KMS-11 (cell line): ENCODE results near the gene CACNG5.

Source experiments
- H2AFZ ChIP-seq: fragments of 200-600 bp; sonication (generic); 2 replicates; pipeline ENCODE4 v1.6.1; 2016; ENCODE audit warnings: antibody characterized with exemption, mixed run types, low read depth
- H3K27ac ChIP-seq: fragments of 200-600 bp; sonication (generic); 2 replicates; pipeline ENCODE4 v1.6.1; 2016; ENCODE audit warnings: mild to moderate bottlenecking, mixed run types
- H3K27me3 ChIP-seq: fragments of 200-600 bp; sonication (generic); 2 replicates; pipeline ENCODE4 v1.6.1; 2017; ENCODE audit warnings: mild to moderate bottlenecking, low read depth, mixed run types, moderate library complexity; ENCODE audit not compliant: insufficient read depth
- H3K36me3 ChIP-seq: fragments of 200-600 bp; sonication (generic); 2 replicates; pipeline ENCODE4 v1.6.1; 2017; ENCODE audit warnings: mild to moderate bottlenecking, mixed run types; ENCODE audit not compliant: insufficient read depth
- H3K4me1 ChIP-seq: fragments of 200-600 bp; sonication (generic); 2 replicates; pipeline ENCODE4 v1.6.1; 2016; ENCODE audit warnings: mild to moderate bottlenecking, low read depth, mixed run types; ENCODE audit not compliant: poor library complexity, severe bottlenecking
- H3K4me2 ChIP-seq: fragments of 200-600 bp; sonication (generic); 2 replicates; pipeline ENCODE4 v1.7.0; 2016; ENCODE audit warnings: mild to moderate bottlenecking, mixed run types
- H3K4me3 ChIP-seq: fragments of 200-600 bp; sonication (generic); IDR thresholded peaks from 2 replicates; pipeline ENCODE4 v1.6.1; 2017; ENCODE audit warnings: low read depth, low read length, mixed read lengths; ENCODE audit not compliant: insufficient read depth
- H3K79me2 ChIP-seq: fragments of 200-600 bp; sonication (generic); 2 replicates; pipeline ENCODE4 v1.6.1; 2016; ENCODE audit warnings: low read depth, mixed run types; ENCODE audit not compliant: insufficient read depth
- H3K9ac ChIP-seq: fragments of 200-600 bp; sonication (generic); 2 replicates; pipeline ENCODE4 v1.6.1; 2016; ENCODE audit warnings: mild to moderate bottlenecking, mixed run types
- H4K20me1 ChIP-seq: fragments of 200-600 bp; sonication (generic); 2 replicates; pipeline ENCODE4 v1.6.1; 2016; ENCODE audit warnings: mild to moderate bottlenecking, mixed run types; ENCODE audit not compliant: insufficient read depth
- TF ChIP-seq, protein P1 (sequence below): fragments of 200-600 bp; sonication (generic); conservative IDR thresholded peaks from 2 replicates; pipeline ENCODE4 v1.6.1; 2017; ENCODE audit warnings: low read depth, mild to moderate bottlenecking, antibody characterized with exemption, low read length, moderate library complexity, mixed read lengths

The CACNG5 gene

DNA sequence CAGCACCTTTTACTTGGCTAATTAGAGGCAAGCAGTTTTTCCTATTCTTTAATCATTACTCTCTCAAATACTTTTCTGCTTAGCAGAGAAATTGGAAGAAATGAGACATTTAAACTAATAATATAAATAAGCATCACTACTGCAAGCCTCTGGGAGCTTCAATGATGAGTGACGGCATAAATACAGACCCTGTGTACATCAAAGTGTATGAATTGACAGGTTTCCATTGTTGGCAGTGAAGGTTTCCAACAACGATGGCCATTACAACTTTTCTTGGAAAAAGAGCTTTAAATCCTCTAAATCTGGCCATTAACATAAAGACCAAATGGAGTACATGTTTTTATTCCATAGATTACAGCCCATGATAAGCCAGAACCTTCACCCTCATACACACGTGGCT, 39.4 kb upstream of the CACNG5 start:
- no peaks in the 10 kb centered on the region for H3K4me1 ChIP-seq
- no peak overlapping the region for H3K4me3 ChIP-seq
- H3K79me2 ChIP-seq: no peaks in the 10 kb centered on the region
- TF ChIP-seq, protein P1, sequence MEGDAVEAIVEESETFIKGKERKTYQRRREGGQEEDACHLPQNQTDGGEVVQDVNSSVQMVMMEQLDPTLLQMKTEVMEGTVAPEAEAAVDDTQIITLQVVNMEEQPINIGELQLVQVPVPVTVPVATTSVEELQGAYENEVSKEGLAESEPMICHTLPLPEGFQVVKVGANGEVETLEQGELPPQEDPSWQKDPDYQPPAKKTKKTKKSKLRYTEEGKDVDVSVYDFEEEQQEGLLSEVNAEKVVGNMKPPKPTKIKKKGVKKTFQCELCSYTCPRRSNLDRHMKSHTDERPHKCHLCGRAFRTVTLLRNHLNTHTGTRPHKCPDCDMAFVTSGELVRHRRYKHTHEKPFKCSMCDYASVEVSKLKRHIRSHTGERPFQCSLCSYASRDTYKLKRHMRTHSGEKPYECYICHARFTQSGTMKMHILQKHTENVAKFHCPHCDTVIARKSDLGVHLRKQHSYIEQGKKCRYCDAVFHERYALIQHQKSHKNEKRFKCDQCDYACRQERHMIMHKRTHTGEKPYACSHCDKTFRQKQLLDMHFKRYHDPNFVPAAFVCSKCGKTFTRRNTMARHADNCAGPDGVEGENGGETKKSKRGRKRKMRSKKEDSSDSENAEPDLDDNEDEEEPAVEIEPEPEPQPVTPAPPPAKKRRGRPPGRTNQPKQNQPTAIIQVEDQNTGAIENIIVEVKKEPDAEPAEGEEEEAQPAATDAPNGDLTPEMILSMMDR: no peak
- H3K9ac ChIP-seq: no peak overlapping the region
- H3K36me3 ChIP-seq: no peaks in the 10 kb centered on the region
- H4K20me1 ChIP-seq: no peaks in the 10 kb centered on the region
- no peak overlapping the region for H3K4me2 ChIP-seq
- no peak overlapping the region for H3K27ac ChIP-seq
- H2AFZ ChIP-seq: no peak overlapping the region
- H3K27me3 ChIP-seq: no peaks in the 10 kb centered on the region

DNA sequence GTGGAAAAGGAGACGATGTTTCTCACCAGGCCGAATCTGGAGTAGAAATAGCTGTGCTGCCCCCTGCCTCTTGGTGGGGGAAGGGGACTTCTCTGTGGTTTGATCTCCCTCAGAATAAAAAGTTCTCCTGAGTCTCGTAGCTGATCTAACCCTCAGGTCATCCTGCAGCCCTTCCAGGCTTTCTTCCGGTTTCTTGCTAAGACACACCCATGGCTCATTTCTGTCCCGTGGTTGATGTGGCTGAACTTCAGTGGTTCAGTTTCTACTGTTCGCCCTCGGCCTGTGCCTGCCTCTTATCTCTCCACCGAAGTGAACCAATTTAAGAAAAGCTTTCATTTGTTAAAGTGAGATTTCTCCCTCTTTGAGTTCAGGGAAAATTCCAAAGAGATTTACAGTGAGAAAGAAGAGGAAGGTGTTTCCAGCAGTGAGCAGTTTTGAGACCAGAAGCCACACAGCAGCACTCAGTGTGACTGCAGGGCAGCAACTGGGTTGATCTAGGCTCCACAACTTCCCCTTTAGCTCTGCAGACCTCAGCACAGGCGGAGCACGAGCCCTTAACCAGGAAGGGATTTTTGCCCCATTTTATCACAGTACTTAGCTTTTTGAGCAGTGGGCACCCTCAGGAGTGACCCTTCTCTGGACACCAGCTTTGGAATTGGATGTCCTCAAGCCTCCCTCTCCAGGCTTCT, 34.9 kb upstream of the CACNG5 start:
- Histone ChIP-seq H3K27ac (no peak overlapping the region), H3K27me3 (no peaks in the 10 kb centered on the region), H2AFZ (no peak overlapping the region), H3K4me2 (no peak overlapping the region), H3K4me1 (no peaks in the 10 kb centered on the region), H4K20me1 (no peaks in the 10 kb centered on the region), H3K4me3 (no peak overlapping the region), H3K79me2 (no peaks in the 10 kb centered on the region), H3K9ac (no peak overlapping the region), H3K36me3 (no peaks in the 10 kb centered on the region)
- TF ChIP-seq, protein P1: no peak

DNA sequence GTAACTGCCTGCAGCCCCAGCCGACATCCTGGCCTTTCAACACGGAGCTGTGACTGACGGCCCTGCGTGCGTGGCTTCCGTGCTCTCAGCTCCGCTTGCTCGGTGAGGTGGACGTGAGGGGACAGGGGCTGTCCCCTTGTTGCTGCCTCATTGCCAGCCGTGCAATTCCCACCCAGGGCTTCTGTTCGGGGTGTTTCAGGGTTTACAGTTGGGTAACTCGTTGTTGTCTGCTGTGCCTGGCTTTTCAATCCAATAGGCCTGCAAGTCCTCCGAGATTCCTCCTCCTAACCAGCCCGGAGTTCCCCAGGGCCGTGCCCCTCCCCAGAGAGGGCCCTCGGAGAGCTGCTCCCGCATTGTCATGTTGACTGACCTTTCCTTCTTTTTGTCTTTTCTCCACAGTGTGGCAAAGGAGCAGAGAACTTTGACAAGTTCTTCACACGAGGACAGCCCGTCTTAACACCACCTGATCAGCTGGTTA, 31.4 kb upstream of the CACNG5 start:
- no peaks in the 10 kb centered on the region for H3K4me1 ChIP-seq
- H3K36me3 ChIP-seq: no peaks in the 10 kb centered on the region
- H2AFZ ChIP-seq: no peak overlapping the region
- TF ChIP-seq, protein P1: no peak
- H3K79me2 ChIP-seq: no peaks in the 10 kb centered on the region
- H3K27me3 ChIP-seq: no peaks in the 10 kb centered on the region
- H3K27ac ChIP-seq: no peak overlapping the region
- H3K4me2 ChIP-seq: no peak overlapping the region
- H4K20me1 ChIP-seq: no peaks in the 10 kb centered on the region
- H3K9ac ChIP-seq: no peak overlapping the region
- H3K4me3 ChIP-seq: no peak overlapping the region

DNA sequence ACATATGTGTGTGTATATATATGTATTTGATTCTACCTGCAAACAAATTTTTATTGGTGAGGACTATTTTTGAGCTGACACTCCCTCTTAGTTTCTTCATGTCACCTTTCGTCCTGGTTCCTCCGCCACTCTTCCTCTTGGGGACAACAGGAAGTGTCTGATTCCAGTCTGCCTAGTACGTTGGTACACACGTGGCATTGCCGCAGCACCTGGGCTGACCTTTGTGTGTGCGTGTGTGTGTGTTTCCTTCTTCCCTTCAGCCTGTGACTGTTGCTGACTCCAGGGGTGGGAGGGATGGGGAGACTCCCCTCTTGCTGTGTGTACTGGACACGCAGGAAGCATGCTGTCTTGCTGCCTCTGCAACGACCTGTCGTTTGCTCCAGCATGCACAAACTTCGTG, 29.4 kb upstream of the CACNG5 start:
- H3K4me3 ChIP-seq: no peak overlapping the region
- H3K79me2 ChIP-seq: no peaks in the 10 kb centered on the region
- H2AFZ ChIP-seq: no peak overlapping the region
- no peaks in the 10 kb centered on the region for H3K4me1 ChIP-seq
- TF ChIP-seq, protein P1: no peak
- H3K27ac ChIP-seq: no peak overlapping the region
- no peaks in the 10 kb centered on the region for H4K20me1 ChIP-seq
- H3K36me3 ChIP-seq: no peaks in the 10 kb centered on the region
- H3K27me3 ChIP-seq: no peaks in the 10 kb centered on the region
- H3K4me2 ChIP-seq: no peak overlapping the region
- H3K9ac ChIP-seq: no peak overlapping the region
